ENCODE measurements around the gene DNAJA3.
A peak's percentile ranks its signal among the peaks of the same experiment; 100 is the strongest.

DNAJA3 gene

DNA sequence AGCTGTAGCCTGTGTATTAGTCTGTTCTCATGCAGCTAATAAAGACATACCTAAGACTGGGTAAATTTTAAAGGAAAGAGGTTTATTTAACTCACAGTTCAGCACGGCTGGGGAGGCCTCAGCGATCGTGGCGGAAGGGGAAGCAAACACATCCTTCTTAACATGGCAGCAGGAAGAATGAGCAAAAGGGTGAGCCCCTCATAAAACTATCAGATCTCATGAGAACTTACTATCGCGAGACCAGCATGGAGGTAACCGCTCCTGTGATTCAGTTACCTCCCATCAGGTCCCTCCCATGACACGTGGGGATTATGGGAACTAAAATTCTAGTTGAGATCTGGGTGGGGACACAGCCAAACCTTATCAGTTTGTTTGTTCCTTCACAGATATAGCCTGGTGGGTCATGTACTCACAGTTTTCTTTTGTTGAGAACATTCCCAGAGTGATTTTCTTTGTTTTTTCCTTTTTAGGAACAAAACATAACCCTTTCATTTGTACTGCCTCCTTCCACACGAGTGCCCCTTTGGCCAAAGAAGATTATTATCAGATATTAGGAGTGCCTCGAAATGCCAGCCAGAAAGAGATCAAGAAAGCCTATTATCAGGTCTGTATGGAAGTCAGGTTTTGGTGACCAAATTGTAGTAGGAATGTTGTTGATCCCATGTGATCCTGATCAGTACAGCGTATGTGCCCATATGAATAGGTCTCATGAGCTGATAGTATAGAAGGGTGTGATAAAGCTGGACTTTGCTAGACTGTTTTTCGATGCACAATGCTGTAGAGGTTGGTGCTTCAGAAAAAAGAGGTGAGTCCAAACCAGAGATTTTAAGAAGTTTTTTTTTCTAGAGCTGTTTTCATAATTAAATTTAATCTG lies 8.5 kb downstream of the DNAJA3 start:
- DNase-seq, result no peak

DNA sequence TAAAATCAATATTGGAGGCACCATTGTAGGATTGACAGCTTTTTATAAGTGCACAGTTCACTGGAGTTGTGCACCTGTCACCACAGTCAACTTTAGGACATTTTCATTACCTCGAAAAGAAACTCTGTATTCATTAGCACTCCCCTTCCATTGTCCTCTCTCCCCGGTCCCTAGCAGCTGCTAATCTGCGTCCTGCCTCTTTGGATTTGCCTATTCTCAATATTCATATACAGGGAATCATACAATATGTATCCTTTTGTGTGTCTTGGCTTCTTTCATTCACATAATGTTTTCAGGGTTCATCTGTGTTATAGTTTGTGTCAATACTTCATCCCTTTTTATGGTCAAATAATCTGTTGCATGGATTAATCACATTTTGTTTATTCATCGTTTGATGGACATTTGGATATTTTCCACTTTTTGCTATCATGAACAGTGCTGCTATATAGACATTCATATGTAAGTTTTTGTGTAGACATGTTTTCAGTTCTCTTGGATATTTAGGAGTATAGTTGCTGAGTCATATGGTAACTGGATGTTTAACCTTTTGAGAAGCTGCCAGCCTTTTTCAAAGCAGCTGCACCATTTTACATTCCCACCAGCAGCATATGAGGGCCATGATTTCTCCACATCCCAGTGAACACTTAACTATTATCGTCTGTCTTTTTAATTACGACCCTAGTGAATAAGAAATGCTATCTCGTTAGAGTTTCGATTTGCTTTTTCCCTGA lies 9.8 kb downstream of the DNAJA3 start:
- no peak for DNase-seq

- DNase-seq, result no peak
Observed at GRCh38 chr16:4437366-4437765, 11.7 kb downstream of the DNAJA3 start.

DNA sequence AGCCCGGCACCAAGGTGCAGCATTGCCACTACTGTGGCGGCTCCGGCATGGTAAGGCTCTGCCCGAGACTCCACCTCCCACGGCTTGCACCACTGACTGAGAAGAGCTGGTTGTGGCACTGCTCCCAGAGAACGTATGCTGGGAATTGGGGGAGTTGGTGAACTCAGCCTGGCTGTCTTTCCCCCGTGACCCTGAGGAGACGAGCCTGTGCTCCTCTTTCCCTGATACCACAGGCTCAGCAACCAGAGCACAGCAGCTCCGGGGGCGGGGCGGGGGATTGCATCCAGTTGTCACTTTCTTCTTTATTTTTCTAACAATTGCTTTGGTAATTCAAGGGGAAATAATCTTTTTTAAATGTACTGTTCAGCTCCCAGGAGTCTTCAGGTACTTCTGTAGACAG lies 16.7 kb downstream of the DNAJA3 start:
- DNase-seq, result no peak

DNA sequence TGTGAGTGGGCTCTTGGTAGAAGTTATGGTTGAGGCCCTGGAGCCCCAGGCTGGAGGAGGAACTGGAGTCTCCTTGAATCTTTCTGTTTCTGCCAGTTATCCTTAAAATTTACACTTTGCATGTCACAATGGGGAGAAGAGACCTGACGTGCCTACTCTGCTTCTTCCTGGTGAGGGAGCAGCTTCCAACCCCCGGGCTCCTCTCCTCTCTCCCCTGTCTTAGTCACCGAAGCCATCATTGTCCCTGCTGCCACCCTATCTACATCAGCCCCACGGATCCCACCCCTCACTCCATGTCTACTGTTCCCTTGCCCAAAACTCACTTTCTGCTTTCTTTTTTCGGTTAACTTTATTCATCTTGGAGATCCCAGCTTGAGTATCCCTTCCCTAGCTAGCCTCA lies 17.6 kb downstream of the DNAJA3 start:
- DNase-seq, result no peak

DNA sequence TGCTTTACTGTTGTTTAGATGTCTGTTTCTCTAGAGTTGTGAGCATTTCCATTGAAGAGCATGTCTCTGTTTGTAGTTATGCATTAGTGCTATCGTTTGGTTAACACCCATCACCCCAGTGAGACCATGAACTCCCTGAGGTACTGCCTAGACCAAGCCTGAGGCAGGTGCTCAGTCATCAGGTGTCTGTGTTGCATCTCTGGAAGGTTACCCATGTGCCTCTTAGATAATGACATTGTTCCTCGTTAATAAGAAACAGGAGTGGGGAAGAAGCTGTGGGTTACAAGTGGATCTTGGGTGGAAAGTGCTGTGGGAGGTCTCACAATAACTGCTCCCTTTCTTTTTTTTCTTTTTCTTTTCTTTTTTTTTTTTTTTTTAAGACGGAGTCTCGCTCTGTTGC lies 18.3 kb downstream of the DNAJA3 start:
- no peak for DNase-seq

- no peak for DNase-seq
Observed at GRCh38 chr16:4450430-4450829, 24.8 kb downstream of the DNAJA3 start.

- no peak for DNase-seq
Observed at GRCh38 chr16:4450931-4451519, 25.4 kb downstream of the DNAJA3 start.

DNA sequence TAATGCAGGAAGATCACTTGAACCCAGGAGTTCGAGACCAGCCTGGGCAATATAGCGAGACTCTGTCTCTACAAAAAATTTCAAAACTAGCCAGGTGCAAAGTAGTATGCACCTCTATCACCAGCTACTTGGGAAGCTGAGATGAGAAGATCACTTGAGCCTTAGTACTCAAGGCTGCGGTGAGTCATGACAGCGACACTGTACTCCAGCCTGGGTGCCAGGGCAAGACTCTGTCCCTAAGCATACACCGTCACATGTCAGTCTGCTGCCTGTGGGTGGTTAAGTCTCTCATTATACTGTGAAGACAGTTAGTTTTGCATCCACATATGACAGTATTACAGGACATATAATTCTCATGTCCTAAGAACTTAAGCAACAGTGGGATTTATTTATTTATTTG lies 27.0 kb downstream of the DNAJA3 start:
- no peak for DNase-seq

DNA sequence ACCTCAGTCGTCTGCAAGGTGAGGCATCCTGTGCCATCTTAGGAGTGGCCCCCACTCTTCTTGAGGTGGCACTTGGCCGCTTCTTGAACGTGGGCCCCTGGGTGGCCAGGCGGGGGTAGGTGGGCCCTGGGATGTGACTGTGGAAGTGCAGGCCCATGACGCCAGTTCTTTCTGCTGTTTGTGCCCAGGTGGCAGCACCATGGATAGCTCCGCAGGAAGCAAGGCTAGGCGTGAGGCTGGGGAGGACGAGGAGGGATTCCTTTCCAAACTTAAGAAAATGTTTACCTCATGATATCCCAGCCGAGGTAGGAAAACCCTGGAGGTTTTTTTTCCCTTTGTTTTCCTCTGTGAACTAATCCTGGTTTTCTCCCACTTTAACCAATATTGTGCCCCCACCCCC lies 29.0 kb downstream of the DNAJA3 start:
- DNase-seq, result no peak

GRCh38 chr16:4455081-4455480 lies 29.4 kb downstream of the DNAJA3 start:
- no peak for DNase-seq

DNA sequence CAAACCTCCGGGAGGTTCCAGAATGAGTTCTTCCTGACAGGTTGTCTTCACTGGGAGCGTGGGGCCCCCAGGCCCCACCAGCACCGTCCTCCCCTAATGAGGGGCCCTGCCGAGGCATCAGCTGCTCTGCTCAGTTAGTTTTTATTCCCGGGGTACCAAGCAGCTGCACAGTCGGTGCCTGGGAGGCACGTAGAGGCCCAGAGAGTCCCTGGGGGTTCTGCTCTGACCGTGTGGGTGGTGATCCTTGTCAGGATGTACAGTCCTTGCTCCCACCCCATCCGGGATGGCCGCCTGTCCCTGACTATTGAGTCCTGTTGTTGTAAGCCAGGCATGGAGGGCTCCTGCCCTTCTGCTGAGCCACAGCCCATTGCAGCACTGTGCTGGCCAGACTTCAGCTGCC lies 30.3 kb downstream of the DNAJA3 start:
- no peak for DNase-seq

DNA sequence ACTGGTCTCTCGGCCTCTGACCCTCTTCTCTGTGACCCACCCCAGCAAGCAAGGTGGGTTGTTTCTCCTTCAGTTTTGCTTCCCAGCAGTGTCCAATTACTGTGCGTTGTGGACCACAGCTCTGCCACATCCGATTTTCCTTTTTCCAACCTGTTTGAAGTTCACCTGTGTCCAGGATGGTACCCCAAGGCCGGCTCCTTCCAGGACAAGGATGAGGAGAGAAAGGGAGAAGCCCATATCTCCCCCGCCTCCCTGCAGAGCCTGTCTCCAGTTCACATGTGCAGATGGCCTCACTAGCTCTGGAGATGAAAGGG lies 35.2 kb downstream of the DNAJA3 start:
- DNase-seq, result no peak

DNA sequence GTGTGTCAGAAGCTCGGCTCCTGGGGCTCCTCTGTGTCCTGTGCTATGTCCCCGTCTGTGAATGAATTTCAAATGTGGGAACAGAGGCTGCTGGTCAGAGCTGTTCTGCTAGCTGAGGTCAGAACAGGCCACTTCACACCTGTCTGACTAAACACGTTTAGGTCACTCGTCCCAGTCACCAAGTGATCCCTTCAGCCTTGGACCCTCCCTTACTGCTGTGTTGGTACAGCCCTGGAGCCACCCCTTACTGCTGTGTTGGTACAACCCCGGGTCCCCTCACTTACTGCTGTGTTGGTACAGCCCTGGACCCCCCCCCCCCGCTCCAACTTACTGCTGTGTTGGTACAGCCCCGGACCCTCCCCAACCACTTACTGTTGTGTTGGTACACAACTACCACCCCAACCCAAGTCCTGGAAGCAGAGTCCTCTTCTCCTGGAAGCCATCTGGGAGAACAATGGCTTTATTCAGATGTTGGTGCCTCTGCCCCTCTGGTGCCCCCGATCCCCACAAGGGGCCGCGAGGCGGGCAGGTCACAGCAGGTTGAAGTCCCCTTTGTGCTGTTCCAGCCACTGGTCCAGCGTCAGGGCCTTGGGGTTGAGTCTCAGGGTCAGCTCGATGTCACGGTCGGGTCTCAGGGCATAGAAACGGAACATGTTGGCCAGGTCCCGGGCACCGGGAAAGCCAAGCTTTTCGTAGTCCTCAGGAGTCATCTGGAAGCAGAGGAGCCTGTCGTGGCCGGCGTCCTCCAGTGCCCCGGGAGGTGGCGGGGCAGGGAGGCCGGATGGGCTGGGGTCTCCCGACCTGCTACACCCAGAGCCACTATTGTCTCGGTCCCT lies 35.8 kb downstream of the DNAJA3 start:
- no peak for DNase-seq

GRCh38 chr16:4463522-4464163 lies 38.0 kb downstream of the DNAJA3 start:
- DNase-seq, result no peak

DNA sequence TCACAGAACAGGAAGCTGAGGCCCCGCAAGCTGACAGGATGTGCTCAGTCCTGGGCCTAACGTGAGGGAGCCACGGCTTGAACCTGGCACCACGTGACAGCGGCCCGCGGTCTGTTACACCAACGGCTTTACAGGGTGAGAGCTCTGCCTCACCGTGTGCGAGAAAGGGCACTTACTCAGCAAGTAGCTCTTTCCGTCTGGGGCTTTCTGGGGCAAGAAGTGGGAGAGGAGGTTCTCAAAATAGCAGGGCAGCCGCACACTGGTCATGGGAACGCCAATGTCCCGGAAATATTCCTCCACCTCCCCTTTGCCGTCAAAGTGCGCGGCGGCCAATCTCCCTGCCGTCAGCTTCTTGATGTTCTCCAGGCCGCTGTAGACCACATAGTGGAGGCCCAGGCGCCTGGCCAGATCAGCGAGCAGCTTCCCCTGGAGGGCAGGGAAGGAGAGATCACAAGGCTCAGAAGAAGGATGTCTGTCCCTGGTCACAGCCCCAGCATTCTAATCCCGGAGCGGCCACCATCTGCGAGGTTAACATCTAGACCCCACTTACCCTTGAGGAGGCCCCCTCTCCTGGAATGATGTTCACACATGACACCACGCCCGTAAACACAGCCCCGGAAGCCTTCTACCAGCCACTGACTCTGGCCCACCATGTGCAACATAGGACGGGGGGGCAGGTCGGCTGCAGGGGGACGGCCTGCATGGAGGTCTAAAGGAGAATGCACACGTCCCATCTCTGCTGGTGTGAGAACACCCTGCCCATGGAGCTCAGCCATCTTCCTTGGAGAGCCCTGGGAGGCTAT lies 40.5 kb downstream of the DNAJA3 start:
- DNase-seq, result no peak

GRCh38 chr16:4467916-4468315 lies 42.2 kb downstream of the DNAJA3 start:
- DNase-seq, result no peak

DNA sequence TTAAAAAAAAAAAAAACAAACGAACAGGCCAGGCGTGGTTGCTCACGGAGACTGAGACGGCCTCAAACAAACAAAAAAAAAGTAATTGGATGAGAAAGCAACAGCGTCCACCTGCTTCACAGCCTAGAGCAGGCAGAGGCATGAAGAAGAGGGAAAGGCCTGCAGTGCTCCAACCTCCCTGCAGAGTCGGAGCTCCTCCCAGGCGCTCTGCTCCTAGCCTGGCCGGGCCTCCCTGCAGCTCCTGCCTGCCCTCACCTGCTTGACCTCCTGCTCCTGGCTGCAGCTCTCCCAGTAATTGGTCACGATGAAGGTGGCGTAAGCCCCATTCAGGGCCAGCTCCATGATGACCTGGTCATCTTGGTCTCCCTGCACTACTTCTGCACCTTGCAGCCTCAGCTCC lies 43.3 kb downstream of the DNAJA3 start:
- DNase-seq, result no peak

- no peak for DNase-seq
Observed at GRCh38 chr16:4471869-4472268, 46.2 kb downstream of the DNAJA3 start.

DNA sequence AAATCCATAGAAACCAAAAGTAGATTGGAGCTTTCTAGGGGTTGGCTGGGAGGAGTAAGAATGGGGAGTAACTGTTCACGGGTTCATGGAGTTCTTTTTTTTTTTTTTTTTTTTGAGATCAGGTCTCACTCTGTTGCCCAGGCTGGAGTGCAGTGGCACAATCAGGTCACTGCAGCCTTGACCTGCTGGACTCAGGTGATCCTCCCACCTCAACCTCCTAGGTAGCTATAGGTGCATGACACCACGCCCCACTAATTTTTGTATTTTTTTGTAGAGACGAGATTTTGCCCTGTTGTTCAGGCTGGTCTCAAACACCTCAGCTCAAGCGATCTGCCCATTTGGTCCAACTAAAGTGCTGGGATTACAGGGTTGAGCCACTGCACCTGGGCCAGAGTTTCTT lies 47.2 kb downstream of the DNAJA3 start:
- no peak for DNase-seq

- peak; percentile 79 for DNase-seq
Observed at GRCh38 chr16:4474192-4474961, 48.7 kb downstream of the DNAJA3 start, which contains the start of gene NMRAL1. Gene NMRAL1, minus strand, starts transcription at chr16:4474625. Its CDS starts 493 bp downstream, at chr16:4474132.

All from right kidney (tissue), 1 donor.